H4 (cell line): ENCODE measurements around the gene ZNF521. TPM values are rescaled to one million over a fixed set of nuclear protein-coding genes. Genes with fewer than 3 reads are reported as not detected.

ENCODE experiments used
- DNase-seq: peaks from one replicate; pipeline ENCODE4 v3.0.0-alpha.2; 2015; ENCODE audit warnings: low spot score
- total RNA-seq: library from RNA; depleted of rRNA; stranded (reverse); fragments of >200 nt; shearing (Covaris generic); gene quantifications from 2 replicates; pipeline ENCODE4 v1.2.3, GENCODE V29; 2014

The ZNF521 gene
- total RNA-seq, 1 experiment from 2014 or later: 8.2 TPM

DNA sequence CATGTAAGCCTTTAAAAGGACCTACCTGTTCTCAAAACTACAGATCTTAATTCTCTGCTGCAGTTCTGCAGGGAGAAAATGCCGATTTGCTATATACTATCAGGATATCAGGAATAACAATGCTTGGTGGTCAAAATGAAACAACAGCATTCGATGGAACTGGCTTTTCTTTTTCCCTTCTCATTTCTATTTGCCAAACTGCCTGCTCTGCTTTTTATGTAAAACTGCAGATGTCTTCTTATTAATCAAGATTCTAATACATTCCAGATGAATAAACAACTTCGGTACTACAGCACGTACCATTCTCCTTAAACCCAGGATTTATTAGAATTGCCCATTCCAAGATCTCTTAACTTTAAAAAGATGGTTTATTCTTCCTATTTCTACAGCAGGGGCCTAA, 100.9 kb downstream of the ZNF521 start:
- DNase-seq: no peak

DNA sequence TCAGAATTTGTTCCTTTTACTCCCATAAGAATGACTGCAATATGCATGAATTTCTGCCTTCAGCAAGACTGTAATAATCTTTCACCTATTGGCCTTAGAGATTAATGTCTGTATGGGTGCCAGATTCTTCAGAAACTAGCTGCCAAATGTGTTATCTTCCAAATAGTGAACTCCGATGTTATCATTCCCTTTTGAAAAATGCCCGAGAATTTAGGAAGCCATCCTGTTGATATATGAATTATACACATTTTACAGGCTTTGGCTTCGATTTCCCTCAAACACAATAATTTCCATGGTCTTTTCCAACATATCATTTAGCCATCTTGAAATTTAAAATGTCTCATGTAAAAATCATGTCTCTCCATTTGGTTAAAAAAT, 101.5 kb downstream of the ZNF521 start:
- DNase-seq: no peak

DNA sequence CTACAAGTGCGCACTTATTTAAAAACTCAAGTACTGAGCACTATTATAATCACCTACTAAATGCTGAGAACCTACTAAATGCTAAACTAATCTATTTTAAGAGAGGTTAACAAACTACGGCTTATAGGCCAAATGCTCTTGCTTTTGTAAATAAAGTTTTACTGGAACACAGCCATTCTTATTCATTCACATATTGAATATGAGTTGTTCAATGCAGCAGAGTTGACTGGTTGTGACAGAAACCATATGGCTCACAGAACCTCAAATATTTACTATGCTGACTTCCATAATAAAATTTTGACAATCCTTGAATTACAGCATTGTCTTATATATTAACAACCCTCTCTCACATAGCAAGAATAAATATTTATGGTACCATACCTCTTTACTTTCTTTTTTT, 103.2 kb downstream of the ZNF521 start:
- no peak for DNase-seq

DNA sequence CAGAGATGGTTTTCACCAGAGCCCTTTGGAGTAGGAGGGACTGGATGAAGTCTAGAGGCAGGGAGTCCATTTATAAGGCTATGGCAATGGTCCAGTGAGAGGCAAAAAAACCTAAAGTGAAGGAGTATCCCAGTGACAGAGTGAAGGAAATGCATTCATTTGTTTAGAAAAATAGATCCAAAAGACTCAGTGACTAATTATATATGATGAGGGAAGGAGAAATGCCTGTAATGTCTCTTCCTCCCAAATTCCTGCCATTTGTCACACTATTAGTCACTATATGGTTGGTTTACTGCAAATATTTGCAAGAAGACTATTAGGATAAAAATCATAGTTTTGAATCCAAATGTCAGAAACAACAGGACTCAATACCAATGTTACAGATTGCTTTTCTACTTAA, 104.2 kb downstream of the ZNF521 start:
- no peak for DNase-seq

DNA sequence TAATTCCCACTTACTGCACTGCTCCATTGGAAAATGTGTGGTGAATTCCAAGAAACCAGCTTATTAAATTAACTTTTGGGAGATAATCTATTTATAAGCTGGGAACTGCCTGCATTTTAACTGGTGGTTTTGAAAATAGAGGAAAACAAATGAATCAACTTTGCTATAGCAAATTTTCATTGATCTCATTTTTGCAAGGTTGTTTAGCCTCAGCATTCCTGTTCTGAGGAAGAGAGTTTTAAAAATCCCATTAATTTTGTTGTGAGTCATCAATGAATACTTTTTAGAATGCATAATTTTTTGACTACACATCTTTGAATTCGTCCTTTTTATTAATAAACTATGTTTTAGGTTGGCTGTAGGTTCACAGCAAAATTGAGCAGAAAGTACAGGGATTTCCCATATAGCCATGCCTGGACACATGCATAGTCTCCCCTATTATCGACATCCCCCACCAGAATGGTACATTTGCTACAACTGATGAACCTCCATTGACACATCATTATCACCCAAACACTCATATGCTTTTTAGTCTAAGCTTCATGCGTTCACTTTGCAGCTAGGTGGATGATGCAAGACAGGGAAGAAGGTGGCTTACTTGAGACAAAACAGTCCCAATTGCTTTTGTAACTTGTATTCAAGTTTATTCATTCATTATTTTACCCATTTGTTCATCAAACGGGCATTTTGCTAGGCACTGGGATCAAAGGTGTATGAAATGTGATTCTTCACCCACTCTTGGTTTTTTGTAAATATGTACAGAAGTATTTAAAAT, 106.9 kb downstream of the ZNF521 start:
- DNase-seq: no peak

DNA sequence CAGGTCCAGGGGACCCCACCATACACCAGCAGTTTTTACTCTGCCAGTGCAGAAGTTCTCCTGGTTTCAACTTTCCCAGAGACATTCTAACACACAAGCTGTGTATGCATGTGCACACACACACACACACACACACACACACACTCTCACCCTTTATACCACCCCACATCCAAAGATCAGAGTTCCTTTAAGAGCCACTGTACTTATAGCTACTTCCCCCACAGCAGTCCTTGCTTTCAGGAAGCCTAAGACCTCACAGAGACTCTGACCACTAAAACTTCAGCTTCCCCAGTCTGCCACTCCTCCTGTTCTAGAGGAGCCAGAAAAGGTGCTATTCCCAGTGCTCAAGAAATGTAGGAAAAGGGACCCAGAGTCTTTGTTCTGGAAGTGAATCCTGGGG, 107.8 kb downstream of the ZNF521 start:
- DNase-seq: no peak

DNA sequence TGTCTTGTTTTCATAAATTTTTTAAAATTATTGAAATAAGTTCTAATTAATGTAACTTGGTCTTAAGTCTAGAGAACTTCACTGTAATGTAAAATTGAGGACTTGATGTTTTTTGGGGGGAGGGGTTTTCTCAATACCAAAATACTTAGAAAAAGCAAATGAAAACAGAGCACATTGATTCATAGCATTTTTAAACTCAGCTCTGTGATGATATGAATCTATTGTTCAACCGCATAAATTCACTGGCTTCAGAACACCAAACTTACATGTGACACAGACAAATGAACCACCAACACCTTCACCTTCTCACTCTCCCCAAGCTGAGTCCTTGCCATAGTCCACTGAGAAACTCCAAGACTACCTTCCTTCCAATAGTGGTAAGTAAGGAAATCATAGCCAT, 108.2 kb downstream of the ZNF521 start:
- no peak for DNase-seq

DNA sequence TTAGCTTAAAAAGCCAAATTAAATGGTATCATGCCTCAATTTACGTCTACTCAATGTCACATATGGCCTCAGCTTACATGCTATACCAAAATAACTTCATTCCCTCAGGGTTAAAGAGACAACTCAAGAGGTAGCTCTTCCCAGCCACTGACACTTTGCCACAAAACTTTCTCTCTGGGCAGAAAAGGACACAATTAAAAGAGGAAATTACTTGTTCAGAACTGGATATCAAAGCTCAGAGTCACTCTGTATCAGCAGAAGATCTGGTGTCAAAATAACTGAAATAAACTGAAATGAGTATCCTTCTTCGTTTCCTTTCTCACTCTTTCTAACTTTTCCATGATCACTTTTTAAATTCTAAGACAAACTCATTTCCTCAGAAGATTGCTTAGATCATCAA, 108.7 kb downstream of the ZNF521 start:
- DNase-seq: no peak

DNA sequence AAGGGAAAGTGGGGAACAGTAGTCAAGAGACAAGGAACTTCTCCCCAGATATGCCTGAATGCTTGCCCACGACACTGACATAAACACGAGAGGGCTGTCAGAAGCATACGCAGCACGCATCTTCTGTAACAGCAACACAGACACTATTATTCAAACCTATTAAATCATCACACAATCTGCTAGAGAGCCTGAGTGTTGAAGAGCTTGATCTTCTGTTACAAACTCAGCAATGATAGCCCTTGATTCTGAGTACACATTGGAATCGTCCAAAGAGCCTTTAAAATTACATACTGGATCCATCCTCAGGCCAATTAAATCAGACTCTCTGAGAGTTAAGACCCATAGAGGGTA, 111.6 kb downstream of the ZNF521 start:
- DNase-seq: no peak

DNA sequence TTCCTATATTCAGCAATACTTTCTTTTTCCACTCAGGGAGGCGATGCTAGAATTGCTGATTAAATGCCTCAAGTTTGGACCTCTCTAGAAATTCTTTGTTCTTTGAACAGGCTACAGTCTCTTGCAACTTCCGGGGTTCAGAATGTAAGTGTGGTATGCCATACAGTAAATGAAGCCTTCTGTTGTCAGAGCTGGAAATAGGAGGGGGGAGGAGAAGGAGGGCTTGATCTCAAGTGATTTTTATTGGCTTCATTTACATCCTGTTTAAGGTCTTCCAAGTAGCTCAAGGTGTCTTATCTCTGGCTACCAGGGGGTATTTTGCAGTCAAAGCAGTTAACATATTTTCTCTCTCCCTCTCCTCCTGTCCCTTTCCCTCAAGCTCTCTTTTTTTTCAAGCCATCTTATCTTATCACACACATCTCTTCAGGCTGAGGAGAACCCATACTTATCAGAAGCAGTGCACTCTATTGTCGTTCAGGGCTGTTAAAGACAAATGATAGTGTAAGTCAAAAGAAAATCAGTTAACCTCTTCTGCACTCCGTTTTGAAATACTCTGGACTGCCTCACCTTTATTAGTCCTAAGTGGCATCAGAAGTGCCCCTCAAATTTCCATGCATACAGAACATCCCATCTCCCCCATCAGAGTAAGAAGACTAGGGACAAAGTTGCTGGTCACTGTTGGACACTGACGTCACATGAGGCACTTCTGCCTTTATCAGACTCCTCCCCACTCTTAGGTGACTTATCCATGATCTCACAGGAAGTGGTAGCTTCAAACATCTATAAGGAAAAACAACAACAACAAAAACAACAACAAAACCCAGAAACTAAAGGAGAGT, 112.2 kb downstream of the ZNF521 start:
- DNase-seq: no peak

DNA sequence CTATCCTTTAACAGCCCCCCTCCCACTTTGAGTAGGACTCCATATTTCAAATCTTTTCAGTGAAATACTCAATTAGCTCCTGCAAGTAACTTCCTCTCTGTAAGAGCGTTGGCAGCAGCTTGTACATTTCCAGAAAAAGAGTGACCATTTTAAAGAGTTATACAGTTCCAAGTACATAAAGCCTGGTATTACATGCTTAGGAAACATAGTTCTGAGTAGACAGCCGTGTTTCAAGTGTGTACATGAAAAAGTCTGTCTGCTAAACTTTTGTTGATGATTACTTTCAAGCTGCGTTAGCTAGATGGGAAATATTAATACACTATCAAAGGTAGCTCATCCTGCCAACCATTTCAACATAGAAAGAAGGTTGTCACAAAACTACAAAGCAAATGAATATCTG, 112.8 kb downstream of the ZNF521 start:
- DNase-seq: no peak

DNA sequence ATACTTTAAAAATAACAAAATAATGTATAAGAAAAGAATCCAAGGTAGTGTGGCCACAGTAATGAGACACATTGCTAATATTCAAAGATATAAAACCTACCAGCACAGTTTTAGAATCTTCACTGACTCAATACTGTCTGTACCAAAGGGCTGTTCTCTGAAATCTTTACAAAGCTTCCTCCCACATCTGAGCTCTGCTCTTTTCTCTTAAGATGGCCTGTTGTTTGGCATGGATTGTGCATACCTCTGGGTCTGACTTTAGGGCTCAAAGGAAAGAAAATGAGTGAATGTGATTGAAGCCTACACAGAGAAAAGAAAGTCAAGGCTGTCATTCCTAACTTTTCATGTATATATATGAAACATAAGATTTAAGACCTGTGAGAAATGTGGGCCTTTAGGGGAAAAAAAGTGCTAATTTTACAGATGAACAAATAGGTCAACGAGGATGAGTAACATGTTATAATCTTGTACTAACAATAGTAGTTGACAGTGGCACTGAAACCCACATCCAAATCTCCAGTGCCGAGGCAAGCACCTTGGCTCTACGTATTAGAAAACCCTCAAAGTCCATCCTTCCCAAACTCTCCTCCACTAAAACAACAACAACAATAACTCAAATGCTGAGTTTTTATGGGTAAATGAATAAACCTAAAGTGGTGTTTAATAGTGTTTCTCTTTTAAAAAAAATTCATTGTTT, 114.2 kb downstream of the ZNF521 start:
- DNase-seq: no peak

DNA sequence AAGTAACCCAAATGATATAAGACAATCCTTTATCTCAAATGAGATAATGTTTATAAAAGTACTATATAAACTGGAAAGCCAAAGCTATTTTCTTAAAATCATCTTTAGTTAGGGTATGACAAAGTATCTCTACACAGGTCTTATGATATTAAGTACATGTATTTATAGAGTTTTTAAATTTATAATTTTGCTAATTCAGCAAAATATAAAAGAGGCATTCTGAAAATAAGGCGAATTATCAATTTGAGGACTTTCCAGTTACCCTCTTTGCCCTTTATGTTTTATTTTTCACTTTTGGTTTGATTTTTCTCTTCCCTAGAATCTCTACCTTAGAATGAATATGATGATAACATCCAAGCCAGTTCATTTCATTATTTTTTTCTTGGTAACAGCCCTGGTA, 115.2 kb downstream of the ZNF521 start:
- no peak for DNase-seq

DNA sequence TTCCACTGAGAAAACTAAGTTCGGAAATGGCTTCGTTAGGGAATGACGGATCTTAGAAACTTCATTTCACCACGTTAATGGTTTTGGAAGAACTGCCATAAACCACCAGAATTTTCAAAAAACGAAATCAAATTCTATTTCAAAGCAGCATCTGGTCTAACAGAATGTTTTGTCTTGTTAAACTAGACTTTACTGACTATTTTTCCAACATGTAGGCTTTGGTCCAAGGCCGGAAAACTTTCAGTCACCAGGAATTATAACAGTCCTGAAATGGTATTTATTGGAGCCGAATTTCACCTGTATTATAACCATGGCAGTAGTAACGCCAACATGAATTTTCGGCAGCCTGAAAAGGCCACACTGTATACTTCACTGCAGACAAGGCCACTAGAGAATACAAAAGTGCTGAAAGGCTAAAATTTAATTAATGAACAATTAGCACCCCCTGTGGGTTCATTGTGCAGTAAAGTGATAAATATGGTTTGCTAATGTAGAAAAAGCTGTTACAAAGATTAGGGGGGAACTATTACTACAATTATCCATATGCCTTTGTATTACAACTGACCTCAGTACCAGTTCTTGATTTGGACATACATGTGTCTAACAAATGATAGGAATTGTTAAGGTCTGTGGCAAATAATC, 116.4 kb downstream of the ZNF521 start:
- no peak for DNase-seq

DNA sequence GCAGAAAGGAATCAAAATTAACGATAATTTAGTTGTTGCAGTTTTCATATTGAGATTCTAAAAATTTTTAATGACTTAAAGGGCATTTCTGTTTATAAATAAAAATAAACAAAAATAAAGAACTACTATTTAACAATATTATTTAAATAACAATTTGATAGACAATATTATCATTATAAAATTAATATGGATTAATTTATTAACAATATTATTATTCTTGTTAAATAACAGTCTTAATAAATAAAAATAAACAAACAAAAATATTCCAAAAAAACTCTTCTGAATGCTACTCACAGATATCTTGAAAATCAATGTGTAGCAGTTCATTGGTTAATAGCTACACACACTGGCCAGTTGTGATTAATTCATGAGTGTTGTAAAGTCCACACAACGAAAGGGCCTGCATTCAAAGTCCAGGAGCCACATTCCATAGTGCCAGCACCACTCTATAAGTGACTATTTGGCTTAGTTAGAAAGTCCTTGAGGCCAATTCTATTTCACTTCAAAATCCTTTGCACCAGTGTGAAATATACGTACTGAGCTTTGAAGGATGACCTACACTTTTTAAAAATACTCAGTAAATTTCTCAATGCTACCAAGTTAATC, 117.1 kb downstream of the ZNF521 start:
- DNase-seq: no peak

DNA sequence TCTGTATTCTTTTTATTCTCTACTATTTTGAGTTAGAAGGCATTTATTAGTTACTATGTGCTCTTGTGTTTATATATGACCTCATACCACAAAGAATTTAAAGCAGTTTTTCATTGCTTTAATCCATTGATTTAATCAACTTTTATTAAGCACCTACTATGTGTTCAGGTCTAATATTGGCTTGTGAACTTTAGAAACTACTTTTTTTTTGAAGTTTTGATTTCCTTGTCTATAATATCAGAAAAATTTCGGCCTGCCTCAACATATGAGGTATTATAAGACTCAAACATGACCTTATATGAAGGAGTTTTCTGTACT, 117.7 kb downstream of the ZNF521 start:
- no peak for DNase-seq

DNA sequence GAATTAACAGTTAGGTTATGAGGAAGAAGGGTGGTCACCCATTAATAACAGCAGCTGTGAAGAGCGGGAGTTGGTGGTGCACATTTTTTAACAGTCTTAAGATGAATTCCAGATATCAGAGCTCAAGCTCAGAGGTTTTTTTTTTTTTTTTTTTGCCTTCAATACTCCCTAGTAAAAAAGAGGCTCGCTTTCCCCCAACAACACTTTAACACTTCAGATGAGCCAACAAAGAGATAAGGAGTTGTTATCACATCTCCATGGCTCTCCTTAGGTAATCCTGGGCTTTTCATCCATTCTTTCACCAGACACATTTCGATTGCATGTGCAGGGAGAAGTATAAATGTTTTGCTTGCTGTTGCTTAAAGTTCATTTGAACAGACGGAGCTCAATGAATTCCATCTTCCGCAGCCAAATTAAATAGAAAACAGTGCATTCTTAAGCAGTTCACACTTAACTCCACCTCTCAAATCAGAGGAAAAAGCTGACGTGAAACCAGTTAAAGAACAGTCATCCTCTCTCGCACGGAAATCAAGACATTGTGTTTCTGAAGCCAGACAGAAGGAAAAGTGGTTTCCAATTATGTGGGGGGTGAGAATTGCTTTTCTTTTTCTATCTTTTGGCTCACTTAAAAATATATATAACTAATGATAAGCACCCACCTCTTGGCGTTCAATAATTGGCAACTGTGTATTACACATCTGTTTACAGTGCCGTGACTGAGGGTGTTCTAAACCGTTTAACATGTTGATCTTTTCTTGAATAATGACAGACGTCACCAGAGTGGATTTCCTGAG, 118.2 kb downstream of the ZNF521 start:
- no peak for DNase-seq

DNA sequence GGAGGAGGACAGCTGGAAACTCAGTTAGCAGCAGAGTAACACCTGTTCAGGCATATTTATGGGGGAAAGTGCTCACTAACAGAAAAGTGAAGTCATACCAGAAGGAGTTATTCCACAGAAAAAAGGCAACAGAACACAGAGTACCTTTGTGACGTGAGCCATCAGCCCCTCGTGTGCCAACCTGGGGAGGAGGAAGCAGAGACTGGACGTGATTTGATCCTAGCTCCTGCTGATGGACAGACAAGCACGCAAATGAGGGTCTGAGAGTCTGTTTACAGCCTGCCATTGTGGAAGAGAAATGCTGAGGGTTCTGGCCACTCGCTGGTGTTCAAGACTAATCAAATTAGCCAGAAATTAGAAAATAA, 120.7 kb downstream of the ZNF521 start:
- DNase-seq: no peak

DNA sequence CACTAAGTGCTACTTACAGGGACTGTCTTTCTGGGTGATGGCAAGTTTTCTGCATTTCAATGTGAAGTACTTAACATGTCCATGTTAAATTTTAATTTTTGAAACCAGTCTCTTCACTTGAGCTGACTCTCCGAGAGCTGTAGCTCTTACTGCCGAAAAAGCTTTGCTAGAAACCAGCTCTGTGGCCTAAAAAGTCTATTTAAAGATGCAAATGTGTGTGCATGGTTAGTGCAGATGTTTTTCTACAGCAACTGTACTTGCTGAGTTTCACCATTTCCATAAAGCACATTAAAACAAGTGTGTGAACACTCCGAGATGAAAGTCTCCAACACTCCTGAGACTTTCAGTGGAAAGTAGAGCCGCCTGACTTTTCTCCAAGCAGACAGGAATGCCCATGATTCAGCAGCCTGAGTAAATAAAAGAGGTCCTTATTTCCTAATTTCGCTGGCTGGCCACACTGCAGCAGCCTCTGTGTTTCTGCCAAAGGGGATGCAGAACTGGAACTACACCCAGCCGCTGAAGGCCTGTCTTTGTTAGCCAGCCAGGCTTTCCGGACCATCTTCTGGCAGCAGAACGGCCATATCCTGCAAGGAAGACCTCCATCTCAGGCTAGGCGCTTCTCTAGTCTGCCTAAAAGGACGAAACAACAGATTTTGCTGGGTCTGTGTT, 121.2 kb downstream of the ZNF521 start:
- DNase-seq: peak; percentile 50

DNA sequence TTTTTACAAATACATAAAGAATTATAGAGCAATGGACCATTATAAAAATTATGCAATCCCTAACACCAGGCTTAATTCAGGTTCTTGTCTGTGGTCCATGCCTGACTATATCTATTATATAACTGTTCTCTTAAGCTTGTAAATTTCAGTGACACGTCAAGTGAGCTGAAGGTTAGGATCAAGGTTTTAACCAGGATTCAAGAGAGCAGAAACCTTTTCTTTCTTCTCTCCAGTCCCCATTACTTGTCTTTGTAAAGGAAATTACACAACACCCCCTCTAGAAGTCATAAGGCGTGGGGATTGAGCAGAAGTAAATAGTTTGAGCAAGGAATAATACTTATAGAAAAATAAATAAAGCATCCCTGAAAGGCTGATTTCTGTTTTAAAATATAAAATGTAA, 122.0 kb downstream of the ZNF521 start:
- DNase-seq: no peak

DNA sequence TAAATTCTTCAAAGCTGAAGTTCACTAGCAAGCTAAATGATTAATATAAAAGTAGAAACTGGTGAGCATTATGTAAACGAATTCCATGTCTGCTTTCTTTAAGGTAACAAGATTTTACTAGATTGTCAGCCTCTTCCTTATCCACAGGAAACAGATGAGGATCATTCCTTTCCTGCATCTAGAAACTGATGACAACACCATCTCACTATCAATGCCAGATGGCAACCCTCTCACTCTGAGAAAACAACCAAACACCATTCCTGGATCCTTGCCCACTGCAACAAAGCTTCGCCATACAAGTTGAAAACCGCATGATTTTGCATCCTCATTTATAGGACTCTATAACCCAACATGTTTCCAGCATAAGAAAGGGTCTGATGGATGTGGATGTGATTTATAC, 122.9 kb downstream of the ZNF521 start:
- DNase-seq: peak; percentile 19
